WTC11 (cell line): Measurements from ENCODE around the gene LILRB2.

Experiments used
- CREB1 ChIP-seq: sonication (generic); formaldehyde crosslinking; IDR thresholded peaks from 2 replicates; pipeline ENCODE4 v1.8.0; 2023; ENCODE audit warnings: mild to moderate bottlenecking, missing genetic modification reagents
- TF ChIP-seq, protein P1 (sequence below): fragments of 200-600 bp; IDR thresholded peaks from 2 replicates; pipeline ENCODE4 v1.8.0; 2022; ENCODE audit warnings: antibody characterized with exemption
- TF ChIP-seq, protein P2 (sequence below): fragments of 250-450 bp; sonication (Bioruptor Pico); conservative IDR thresholded peaks from 2 replicates; pipeline ENCODE4 v1.9.0; 2021; ENCODE audit warnings: mild to moderate bottlenecking

DNA sequence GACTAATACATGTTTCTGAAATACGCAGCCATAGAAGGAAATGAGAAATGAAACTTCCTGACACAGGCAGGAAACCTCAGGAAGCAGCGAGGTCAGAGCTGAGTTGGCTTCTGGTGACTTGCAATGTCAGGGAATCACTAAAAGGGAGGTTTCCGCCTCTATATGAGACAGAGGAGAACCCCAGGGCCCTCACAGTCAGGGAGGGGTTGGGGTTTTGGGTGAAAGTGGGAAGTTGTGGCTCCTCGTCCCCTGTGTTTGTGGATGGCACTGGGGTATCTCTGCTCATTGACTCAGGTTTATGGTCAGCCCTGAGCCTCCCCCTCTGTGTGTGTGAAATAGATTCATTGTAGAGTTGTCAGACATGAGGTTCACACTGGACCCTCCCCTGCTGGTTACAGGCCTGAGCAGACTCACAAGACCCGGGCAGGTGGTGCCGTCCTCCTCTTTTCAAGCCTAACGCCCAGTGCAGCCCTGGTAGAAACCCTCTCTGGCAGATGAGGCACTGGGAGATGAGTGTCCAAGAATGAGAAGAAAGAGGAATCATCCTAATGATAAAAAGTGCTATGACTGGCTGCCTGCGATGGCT, 32.8 kb downstream of the LILRB2 start:
- TF ChIP-seq, protein P1, sequence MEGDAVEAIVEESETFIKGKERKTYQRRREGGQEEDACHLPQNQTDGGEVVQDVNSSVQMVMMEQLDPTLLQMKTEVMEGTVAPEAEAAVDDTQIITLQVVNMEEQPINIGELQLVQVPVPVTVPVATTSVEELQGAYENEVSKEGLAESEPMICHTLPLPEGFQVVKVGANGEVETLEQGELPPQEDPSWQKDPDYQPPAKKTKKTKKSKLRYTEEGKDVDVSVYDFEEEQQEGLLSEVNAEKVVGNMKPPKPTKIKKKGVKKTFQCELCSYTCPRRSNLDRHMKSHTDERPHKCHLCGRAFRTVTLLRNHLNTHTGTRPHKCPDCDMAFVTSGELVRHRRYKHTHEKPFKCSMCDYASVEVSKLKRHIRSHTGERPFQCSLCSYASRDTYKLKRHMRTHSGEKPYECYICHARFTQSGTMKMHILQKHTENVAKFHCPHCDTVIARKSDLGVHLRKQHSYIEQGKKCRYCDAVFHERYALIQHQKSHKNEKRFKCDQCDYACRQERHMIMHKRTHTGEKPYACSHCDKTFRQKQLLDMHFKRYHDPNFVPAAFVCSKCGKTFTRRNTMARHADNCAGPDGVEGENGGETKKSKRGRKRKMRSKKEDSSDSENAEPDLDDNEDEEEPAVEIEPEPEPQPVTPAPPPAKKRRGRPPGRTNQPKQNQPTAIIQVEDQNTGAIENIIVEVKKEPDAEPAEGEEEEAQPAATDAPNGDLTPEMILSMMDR = no peak
- TF ChIP-seq, protein P2, sequence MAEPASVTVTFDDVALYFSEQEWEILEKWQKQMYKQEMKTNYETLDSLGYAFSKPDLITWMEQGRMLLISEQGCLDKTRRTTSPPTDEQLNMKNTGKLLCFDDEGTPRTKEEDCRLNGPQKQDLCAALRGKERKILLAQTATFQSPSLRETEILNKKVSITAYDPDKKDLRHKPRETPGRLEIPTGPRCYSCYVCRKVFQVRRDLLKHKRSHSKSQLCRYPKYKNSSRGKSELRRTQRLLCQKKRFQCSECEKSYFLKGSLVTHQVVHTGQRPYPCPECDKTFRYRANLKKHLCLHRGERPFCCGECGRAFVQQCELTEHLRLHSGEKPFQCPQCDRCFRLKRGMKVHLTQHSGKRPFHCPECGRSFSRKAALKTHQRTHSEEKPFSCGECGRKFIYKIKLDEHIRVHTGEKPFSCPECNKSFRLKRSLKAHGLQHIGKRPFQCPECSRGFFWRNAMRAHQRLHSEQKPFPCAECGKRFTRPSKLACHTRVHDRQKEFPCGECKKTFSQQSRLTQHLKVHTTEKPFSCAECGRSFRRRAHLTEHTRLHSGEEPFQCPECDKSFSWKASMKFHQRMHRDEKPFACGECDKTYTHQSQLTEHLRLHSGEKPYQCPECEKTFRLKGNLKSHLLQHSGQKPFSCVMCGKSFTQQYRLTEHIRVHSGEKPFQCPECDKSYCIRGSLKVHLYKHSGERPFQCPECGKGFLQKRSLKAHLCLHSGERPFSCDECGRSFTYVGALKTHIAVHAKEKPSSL = no peak
- no peak for TF ChIP-seq CREB1 (CRISPR knock-in tag)
